Measurements from ENCODE around the gene SUPT20HL1.

The SUPT20HL1 gene

GRCh38 chrX:24398766-24399165, 38.3 kb downstream of the SUPT20HL1 start:
- DNase-seq, result no peak

GRCh38 chrX:24399550-24399949, 39.1 kb downstream of the SUPT20HL1 start:
- DNase-seq, result no peak

- no peak for DNase-seq
These were observed 45.5 kb downstream of the SUPT20HL1 start for GRCh38 chrX:24405959-24406358.

Measured in central memory CD4-positive, alpha-beta T cell (primary cell).